ENCODE data around the gene RASSF8. TPM values are rescaled to one million over a fixed set of nuclear protein-coding genes. Genes with fewer than 3 reads are reported as not detected.

The RASSF8 gene
- total and polyA plus RNA-seq, 2 of the 8 experiments (the other 6 are each of a cell fraction or from before 2014, with no cell fraction given): 6.4 to 46.7 TPM

GRCh38 chr12:25925064-25925463, 33.4 kb upstream of the RASSF8 start:
- Histone ChIP-seq H3K4ac (replicated peaks; ENCODE audit: insufficient read length, low read depth, low read length) (no peak overlapping the region), H2AK5ac (ENCODE audit: low read depth, low read length) (no peak overlapping the region), H3K4me3 (ENCODE audit: extremely low read depth in 1 of 4, insufficient read depth in 2 of 4, low read depth in 3 of 4, low read length in 4 of 4) (no peak overlapping the region), H2BK120ac (replicated peaks; ENCODE audit: low read depth, low read length) (no peak overlapping the region), H4K91ac (replicated peaks; ENCODE audit: insufficient read length, low read length) (no peak overlapping the region), H3K4me2 (ENCODE audit: insufficient read depth in 1 of 2, low read depth in 2 of 2, low read length in 2 of 2) (no peak overlapping the region), H2BK20ac (ENCODE audit: low read length) (no peak overlapping the region), H3K4me1 (replicated peaks in 1 of 4; ENCODE audit: control insufficient read depth in 3 of 4, insufficient read depth in 4 of 4, low read length in 3 of 4) (no peaks in the 10 kb centered on the region), H3K23ac (ENCODE audit: insufficient read length) (no peak overlapping the region), H3K9me3 (ENCODE audit: insufficient read depth in 2 of 2, low read depth in 1 of 2, low read length in 1 of 2) (no peaks in the 10 kb centered on the region), H4K8ac (ENCODE audit: extremely low read depth, insufficient read depth, low read length) (no peak overlapping the region), H3K23me2 (ENCODE audit: low read depth, low read length) (no peaks in the 10 kb centered on the region), H3K79me2 (ENCODE audit: control insufficient read depth in 1 of 2, insufficient read depth in 2 of 2, low read length in 2 of 2) (no peaks in the 10 kb centered on the region), H3K36me3 (ENCODE audit: control insufficient read depth in 2 of 4, insufficient read depth in 4 of 4, low read length in 3 of 4) (no peaks in the 10 kb centered on the region), H4K5ac (ENCODE audit: insufficient read length, low read depth, low read length) (no peak overlapping the region), H3K18ac (ENCODE audit: extremely low read depth, low read length) (no peak overlapping the region), H3K79me1 (ENCODE audit: low read depth, low read length) (no peaks in the 10 kb centered on the region), H2BK5ac (ENCODE audit: low read depth, low read length) (no peak overlapping the region), H2BK12ac (ENCODE audit: low read depth, low read length) (no peak overlapping the region), H3K14ac (ENCODE audit: insufficient read length) (no peak overlapping the region), H4K20me1 (replicated peaks in 1 of 2; ENCODE audit: control insufficient read depth in 1 of 2, insufficient read depth in 2 of 2, low read length in 2 of 2) (no peaks in the 10 kb centered on the region), H3K9ac (replicated peaks in 1 of 4; ENCODE audit: extremely low read depth in 1 of 4, low read depth in 3 of 4, low read length in 3 of 4) (no peak overlapping the region), H3K27me3 (replicated peaks in 1 of 4; ENCODE audit: control insufficient read depth in 3 of 4, extremely low read depth in 1 of 4, insufficient read depth in 3 of 4, low read length in 3 of 4) (no peaks in the 10 kb centered on the region), H3K27ac (ENCODE audit: low read depth, low read length) (no peak overlapping the region), H2BK15ac (ENCODE audit: low read length) (no peak overlapping the region), H2AFZ (ENCODE audit: low read length) (no peak overlapping the region), H3K56ac (replicated peaks; ENCODE audit: insufficient read length, low read depth, low read length) (no peak overlapping the region)
- ChIA-PET CTCF (ENCODE audit: partially characterized antibody) (no interaction called here), POLR2A (ENCODE audit: partially characterized antibody) (no interaction called here)
- FAIRE-seq: no peak
- WGBS, 2 experiments (ENCODE audit: extremely low coverage in 1 of 2, insufficient coverage in 1 of 2, insufficient read length in 1 of 2, insufficient replicate concordance in 2 of 2, low coverage in 1 of 2, low lambda C conversion rate in 2 of 2, missing lambda C conversion rate in 1 of 2): 96% methylated on average over 6 of the region's 7 CpGs; no CpG with 5 or more reads in 1 of the 2 experiments
- no peak for DNase-seq (ENCODE audit: low read depth in 1 of 2, low spot score in 2 of 2)
- TF ChIP-seq NANOG (IDR thresholded peaks at IDR 0.05; ENCODE audit: insufficient read depth, low read depth, low read length, poor library complexity, severe bottlenecking) (no peak), CBX5 (IDR thresholded peaks at IDR 0.05; ENCODE audit: low read depth, low read length) (no peak), BCL11A (IDR thresholded peaks at IDR 0.05; ENCODE audit: low read depth in 2 of 2, low read length in 2 of 2) (no peak), POLR2A (IDR thresholded peaks at IDR 0.05; ENCODE audit: control extremely low read depth in 1 of 2, low read depth in 2 of 2, low read length in 2 of 2) (no peak), ATF3 (IDR thresholded peaks at IDR 0.05; ENCODE audit: insufficient read depth, low read depth, low read length) (no peak), NRF1 (IDR thresholded peaks at IDR 0.05; ENCODE audit: low read depth, low read length) (no peak), RNF2 (IDR thresholded peaks at IDR 0.05; ENCODE audit: borderline replicate concordance, low read depth, low read length, missing control alignments, poor library complexity, severe bottlenecking) (no peak), RFX5 (IDR thresholded peaks at IDR 0.05; ENCODE audit: borderline replicate concordance, low read depth, low read length) (no peak), JUND (IDR thresholded peaks at IDR 0.05; ENCODE audit: low read length) (no peak), TCF12 (IDR thresholded peaks at IDR 0.05; ENCODE audit: low read depth, low read length) (no peak), POU5F1 (IDR thresholded peaks at IDR 0.05; ENCODE audit: low read depth, low read length) (no peak), MAFK (IDR thresholded peaks at IDR 0.05; ENCODE audit: low read depth, low read length) (no peak)
- TF ChIP-seq, protein P1, sequence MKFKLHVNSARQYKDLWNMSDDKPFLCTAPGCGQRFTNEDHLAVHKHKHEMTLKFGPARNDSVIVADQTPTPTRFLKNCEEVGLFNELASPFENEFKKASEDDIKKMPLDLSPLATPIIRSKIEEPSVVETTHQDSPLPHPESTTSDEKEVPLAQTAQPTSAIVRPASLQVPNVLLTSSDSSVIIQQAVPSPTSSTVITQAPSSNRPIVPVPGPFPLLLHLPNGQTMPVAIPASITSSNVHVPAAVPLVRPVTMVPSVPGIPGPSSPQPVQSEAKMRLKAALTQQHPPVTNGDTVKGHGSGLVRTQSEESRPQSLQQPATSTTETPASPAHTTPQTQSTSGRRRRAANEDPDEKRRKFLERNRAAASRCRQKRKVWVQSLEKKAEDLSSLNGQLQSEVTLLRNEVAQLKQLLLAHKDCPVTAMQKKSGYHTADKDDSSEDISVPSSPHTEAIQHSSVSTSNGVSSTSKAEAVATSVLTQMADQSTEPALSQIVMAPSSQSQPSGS (IDR thresholded peaks at IDR 0.05; ENCODE audit: low read length): no peak
